HG03575 (cell line): ENCODE data around the gene ARNT2.

Experiments used
- ATAC-seq: cut with Tn5 transposase; IDR thresholded peaks from one replicate; pipeline ENCODE4 v1.9.1; 2021; ENCODE audit not compliant: unreplicated experiment, insufficient number of reproducible peaks, low FRiP score; ENCODE audit errors: extremely low read depth

The ARNT2 gene

DNA sequence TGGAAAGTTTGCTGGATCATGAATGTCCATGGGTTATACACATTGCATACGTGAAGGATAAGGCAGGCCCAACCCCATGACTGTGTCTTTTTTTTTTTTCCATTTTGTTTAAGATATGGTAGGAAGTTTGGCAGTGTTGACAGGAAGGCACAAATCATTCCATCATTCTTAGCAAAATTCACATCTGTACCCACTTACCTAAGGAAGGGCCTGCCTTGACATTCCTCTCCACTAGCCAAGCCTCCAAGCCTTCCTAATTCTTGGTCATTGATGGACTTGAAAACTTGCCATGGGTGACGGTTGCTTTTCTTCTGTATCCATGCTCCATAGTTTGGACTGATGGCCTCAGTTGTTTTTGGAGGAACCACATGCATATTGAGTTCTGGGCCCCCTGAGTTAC lies 54.4 kb downstream of the ARNT2 start:
- ATAC-seq: no peak

DNA sequence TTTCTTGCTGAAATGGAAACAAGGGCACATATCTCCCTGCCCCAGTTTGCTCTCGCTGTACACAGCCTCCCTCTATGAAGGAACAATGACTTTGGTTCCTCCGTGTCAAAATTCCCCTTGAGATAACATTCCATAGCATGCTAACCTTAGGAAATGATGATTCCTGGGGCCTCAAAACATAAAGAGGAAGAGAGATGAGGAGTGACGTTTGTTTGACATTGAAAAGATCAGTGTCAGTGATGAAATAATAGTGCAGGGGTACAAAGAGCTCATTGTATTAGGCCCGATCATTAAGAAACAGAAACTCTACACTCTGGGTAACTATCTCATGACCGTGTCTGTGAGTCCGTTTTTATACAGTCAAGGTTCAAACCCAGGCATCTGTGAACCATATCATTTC lies 55.2 kb downstream of the ARNT2 start:
- ATAC-seq: no peak

DNA sequence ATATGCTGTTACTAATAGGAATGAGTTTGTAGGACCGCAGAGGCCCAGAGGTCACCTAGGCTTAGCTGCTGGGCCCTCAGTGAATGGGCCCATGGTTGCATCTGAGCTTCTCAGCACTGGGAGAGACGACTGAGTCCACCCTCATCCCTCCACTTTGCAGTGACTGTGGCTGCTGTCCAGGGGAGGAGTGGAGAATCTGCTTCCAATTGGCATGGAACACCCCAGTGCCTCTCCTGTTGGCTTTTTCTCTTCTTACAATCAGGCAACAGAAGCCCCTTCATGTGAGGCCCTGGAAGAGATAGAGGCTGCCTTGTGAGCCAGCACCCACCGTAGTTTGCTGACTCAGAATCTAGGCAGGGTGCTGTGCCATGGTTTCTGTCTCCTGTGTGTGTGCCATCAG lies 55.6 kb downstream of the ARNT2 start:
- ATAC-seq: no peak

GRCh38 chr15:80461356-80462095 lies 57.3 kb downstream of the ARNT2 start:
- no peak for ATAC-seq

GRCh38 chr15:80462111-80462510 lies 57.9 kb downstream of the ARNT2 start:
- ATAC-seq: no peak

- ATAC-seq: no peak
Observed at GRCh38 chr15:80462836-80463512, 58.8 kb downstream of the ARNT2 start.

- ATAC-seq: no peak
Observed at GRCh38 chr15:80464951-80465625, 60.9 kb downstream of the ARNT2 start.

- no peak for ATAC-seq
Observed at GRCh38 chr15:80465626-80466005, 61.4 kb downstream of the ARNT2 start.

GRCh38 chr15:80466543-80466942 lies 62.4 kb downstream of the ARNT2 start:
- no peak for ATAC-seq

DNA sequence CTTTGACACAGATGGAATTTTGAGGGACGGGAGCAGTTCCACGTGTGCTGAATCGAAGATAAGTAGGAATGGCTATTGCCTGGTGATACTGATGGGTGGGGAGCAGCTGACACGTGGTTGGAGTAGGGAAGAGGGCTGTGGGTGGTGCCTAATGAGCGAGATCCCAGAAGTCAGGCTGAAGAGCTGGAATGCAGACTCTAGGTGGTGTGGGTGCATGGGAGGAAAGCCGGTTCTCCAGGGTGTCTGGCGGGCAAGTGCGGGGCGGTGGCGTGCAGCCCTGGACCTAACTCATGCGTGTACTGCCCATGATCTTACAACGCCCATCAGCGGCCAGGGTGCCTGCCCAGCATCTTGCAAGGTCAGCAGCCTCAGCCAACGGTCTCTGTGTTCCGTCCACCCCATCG lies 63.1 kb downstream of the ARNT2 start:
- no peak for ATAC-seq

DNA sequence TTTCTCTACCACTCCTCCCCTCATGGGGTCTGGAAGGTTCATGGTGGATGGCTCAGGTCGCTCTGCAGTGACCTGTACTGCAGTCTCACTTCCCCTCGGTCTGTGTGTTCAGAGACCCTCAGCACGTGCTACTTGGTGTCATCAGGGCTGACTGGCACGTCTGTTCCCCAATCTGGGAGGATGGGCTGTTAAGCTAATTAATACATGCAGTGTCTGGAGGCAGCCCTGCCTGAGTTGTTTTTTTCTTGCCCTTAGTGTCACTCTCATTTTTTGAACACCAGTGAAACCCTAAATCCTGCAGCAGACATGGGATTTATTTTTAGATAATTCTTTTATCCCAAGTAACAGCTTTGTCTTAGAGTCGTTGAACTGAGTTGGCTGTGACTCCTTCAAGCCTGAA lies 64.6 kb downstream of the ARNT2 start:
- no peak for ATAC-seq

DNA sequence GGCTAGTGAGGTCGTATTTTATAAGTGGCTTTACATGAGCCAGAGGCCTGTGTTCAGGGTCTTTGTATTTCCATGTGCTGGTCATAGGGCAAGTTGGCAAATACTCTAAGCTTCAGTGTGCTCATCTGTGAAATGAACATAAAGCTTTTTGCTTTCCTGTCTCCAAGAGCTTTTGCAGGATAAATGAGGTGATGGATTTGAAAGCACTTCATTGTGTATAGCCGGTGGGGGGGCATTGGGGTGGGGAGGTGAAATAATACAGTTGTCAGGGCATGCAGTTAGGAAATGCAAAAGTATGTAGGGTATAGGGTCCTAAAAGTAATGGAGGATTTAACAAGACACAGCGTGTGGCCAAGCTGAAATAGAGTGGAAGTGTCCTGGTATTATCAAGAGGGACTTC lies 67.7 kb downstream of the ARNT2 start:
- ATAC-seq: no peak

DNA sequence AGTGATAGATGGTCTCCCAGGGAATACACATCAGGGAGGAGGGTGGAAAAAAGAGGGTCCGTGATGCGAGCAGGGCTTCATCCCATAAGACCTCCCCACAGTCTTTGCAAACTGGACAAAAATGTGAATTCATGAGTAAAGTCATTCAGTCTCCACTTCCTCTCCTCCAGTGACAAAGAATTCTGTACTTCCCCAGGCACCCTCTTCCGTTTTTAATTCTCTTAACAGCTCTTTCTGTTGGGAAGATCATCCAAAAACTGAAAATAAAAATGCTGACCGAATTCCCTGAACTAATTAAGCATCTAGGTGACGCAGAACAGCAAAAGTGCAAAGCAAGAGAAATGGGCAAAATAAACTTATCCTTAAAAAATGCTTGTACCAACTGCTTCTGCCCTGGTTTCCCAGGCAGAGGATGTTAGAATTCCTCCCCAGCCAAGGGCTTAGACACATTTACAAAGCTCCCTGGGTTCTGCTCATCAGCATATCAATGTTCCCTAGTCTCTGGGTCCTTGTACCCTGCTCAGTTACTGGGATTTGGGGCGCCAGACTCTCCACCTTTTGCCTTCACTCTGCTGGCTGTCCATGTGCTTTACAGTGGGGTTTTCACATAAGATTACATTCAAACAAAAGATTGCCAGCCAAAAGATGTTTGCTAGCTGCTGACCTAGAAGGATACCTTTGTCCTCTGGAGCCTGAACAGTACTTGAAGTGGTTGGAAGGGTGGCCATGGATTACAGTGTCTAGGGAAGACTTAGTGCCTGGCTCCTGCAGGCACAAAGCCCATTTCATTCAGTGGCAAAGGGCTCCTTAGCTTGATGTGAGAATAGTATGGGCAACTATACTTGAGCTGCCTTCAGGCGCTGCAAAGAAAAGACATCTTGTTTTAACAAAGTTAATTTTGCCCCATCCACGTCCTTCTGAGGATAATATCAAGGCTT lies 69.4 kb downstream of the ARNT2 start:
- ATAC-seq: no peak

DNA sequence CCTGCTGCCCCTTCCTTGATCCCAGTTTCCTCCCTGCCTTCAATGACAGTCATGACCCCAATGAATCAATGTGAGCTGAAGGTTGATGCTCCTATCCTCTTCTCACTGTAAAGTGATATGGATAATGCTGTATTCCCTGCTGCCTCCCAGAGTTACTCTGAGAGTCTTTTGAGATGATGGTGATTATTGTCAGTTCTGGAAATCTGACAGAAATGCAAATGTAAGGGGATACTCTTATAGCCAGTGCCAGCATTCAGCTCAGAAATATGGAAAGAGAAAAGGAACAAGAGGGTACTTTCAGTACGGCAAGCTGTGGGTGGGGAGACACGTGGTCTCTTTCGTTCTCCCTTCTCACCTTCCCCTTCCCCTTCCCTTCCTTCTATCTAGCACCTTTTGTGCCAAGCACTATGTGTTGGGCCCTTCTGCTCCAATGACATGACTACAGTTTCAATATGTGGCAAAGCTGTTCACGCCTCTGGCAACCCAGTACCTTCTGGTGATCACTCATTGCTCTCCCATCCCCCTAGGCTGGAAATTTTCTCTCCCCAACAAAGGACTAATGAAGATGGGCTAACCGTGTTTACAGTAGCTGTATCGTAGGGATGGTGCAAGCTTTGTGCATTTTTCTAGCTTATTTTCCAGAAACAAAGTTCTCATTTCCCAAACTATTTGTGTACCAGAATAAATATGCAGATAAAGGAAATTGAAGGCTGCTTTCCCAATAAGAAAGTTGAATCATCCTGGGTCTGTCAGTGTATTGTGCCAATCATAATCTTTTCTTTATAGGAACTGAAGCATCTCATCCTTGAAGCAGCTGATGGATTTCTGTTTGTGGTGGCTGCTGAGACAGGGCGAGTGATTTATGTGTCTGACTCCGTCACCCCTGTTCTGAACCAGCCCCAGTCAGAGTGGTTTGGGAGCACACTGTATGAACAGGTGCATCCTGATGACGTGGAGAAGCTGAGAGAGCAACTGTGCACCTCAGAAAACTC lies 70.3 kb downstream of the ARNT2 start:
- no peak for ATAC-seq

GRCh38 chr15:80475572-80475971 lies 71.4 kb downstream of the ARNT2 start:
- no peak for ATAC-seq

- no peak for ATAC-seq
Observed at GRCh38 chr15:80476036-80476435, 71.9 kb downstream of the ARNT2 start.

DNA sequence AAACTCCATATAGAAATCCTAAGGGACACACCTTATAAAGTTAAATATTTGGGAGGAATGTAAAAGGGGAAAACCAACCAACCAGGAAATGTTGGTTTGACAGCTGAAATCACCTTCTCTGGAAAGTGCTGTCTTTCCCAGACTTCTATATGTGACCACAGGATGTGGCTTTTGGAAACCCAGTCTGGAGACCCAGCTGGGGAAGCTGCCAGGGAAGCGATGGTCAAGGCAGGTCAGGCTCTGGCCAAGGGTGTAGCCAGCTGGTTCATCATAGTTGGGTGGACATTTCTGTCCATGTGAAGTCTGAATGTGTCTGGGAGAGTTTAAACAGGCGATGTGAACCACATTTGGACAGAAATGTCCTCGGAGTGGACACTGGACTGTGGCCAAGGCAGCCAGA lies 73.9 kb downstream of the ARNT2 start:
- no peak for ATAC-seq

GRCh38 chr15:80479191-80479590 lies 75.0 kb downstream of the ARNT2 start:
- no peak for ATAC-seq
